SK-N-SH treated with all-trans-retinoic acid at 6 μM for 48 hours (cell line): Measurements from ENCODE around the gene BCHE.

Source experiments
- ARNTL ChIP-seq: fragments of 450-650 bp; formaldehyde crosslinking; IDR thresholded peaks from 2 replicates; pipeline ENCODE4 v1.5.0; 2020; ENCODE audit warnings: low read depth, mild to moderate bottlenecking, moderate library complexity, borderline replicate concordance
- TCF4 ChIP-seq: fragments of 250-450 bp; sonication (Bioruptor Pico); IDR thresholded peaks from 2 replicates; pipeline ENCODE4 v1.8.0; 2021; ENCODE audit warnings: mild to moderate bottlenecking, moderate library complexity, borderline replicate concordance

DNA sequence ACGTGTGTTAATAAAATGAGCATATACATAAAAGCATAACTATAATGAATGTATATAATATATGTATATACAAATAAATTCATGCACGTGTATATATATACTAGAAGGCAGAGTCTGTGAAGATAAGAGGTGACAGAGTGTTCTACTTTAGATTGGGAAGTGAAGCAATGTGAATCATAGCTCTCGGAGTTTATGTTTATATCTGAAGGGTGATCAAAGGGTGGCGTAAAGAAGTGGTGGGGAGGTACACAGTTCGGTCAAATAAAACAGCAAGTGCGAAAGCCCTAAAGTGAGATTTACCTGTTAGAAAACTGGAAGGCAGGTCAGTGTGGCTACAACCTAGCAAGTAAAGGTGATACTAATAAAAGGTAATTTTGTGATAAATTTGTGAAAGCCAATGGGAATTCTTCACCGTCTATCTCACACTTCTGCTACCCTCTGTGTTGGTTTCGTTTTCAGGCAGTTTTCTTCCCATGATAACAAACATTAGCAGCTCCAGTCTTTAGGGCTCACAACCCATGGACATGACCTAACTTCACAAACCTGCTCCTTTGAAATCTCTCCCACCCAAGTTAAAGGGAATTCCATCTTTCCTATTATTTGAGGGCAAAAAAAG, 46.7 kb upstream of the BCHE start:
- no peak for TF ChIP-seq TCF4 (CRISPR knock-in tag)
- no peak for TF ChIP-seq ARNTL
